Measurements from ENCODE around the gene POLR1A.

POLR1A gene

GRCh38 chr2:86036669-86037138, 69.0 kb downstream of the POLR1A start:
- DNase-seq = no peak

- DNase-seq = peak; percentile 73
Measured at GRCh38 chr2:86035883-86036668, 69.6 kb downstream of the POLR1A start.

GRCh38 chr2:86035376-86035882, 70.3 kb downstream of the POLR1A start:
- DNase-seq = no peak

- no peak for DNase-seq
Measured at GRCh38 chr2:86033751-86034692, 71.7 kb downstream of the POLR1A start.

GRCh38 chr2:86032861-86033595, 72.7 kb downstream of the POLR1A start:
- no peak for DNase-seq

- no peak for DNase-seq
Measured at GRCh38 chr2:86031606-86032005, 74.1 kb downstream of the POLR1A start.

- no peak for DNase-seq
Measured at GRCh38 chr2:86031151-86031550, 74.5 kb downstream of the POLR1A start.

GRCh38 chr2:86029873-86030272, 75.8 kb downstream of the POLR1A start:
- no peak for DNase-seq

- no peak for DNase-seq
Measured at GRCh38 chr2:86028766-86029381, 76.8 kb downstream of the POLR1A start.

- DNase-seq = no peak
Measured at GRCh38 chr2:86027922-86028765, 77.5 kb downstream of the POLR1A start.

- DNase-seq = no peak
Measured at GRCh38 chr2:86027196-86027921, 78.3 kb downstream of the POLR1A start.

- DNase-seq = no peak
Measured at GRCh38 chr2:86026744-86027065, 79.0 kb downstream of the POLR1A start.

- no peak for DNase-seq
Measured at GRCh38 chr2:86025976-86026743, 79.5 kb downstream of the POLR1A start.

GRCh38 chr2:86025229-86025820, 80.4 kb downstream of the POLR1A start:
- DNase-seq = no peak

GRCh38 chr2:86023366-86023712, 82.3 kb downstream of the POLR1A start:
- no peak for DNase-seq

- no peak for DNase-seq
Measured at GRCh38 chr2:86022661-86023365, 82.9 kb downstream of the POLR1A start.

- DNase-seq = no peak
Measured at GRCh38 chr2:86021396-86022378, 84.0 kb downstream of the POLR1A start.

GRCh38 chr2:86020984-86021383, 84.7 kb downstream of the POLR1A start:
- no peak for DNase-seq

All from NCI-H774 (cell line).